Measurements from ENCODE around the gene ITPK1.

ITPK1 gene

GRCh38 chr14:93006567-93007051 lies 109.1 kb downstream of the ITPK1 start:
- no peak for ATAC-seq
- no peak for TF ChIP-seq TOX (CRISPR knock-in tag; IDR thresholded peaks at IDR 0.05; ENCODE audit: borderline replicate concordance)
- TF ChIP-seq ZFP30 (CRISPR knock-in tag; IDR thresholded peaks at IDR 0.05): no peak
- TF ChIP-seq SNAI2 (CRISPR knock-in tag; IDR thresholded peaks at IDR 0.05): no peak
- TF ChIP-seq, protein P1, sequence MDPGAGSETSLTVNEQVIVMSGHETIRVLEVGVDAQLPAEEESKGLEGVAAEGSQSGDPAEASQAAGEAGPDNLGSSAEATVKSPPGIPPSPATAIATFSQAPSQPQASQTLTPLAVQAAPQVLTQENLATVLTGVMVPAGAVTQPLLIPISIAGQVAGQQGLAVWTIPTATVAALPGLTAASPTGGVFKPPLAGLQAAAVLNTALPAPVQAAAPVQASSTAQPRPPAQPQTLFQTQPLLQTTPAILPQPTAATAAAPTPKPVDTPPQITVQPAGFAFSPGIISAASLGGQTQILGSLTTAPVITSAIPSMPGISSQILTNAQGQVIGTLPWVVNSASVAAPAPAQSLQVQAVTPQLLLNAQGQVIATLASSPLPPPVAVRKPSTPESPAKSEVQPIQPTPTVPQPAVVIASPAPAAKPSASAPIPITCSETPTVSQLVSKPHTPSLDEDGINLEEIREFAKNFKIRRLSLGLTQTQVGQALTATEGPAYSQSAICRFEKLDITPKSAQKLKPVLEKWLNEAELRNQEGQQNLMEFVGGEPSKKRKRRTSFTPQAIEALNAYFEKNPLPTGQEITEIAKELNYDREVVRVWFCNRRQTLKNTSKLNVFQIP (CRISPR knock-in tag; IDR thresholded peaks at IDR 0.05; ENCODE audit: borderline replicate concordance, low read depth): no peak
- TF ChIP-seq BACH2 (CRISPR knock-in tag; IDR thresholded peaks at IDR 0.05; ENCODE audit: borderline replicate concordance): no peak
- TF ChIP-seq TCF4 (CRISPR knock-in tag; IDR thresholded peaks at IDR 0.05; ENCODE audit: borderline replicate concordance): no peak
- TF ChIP-seq, protein P2, sequence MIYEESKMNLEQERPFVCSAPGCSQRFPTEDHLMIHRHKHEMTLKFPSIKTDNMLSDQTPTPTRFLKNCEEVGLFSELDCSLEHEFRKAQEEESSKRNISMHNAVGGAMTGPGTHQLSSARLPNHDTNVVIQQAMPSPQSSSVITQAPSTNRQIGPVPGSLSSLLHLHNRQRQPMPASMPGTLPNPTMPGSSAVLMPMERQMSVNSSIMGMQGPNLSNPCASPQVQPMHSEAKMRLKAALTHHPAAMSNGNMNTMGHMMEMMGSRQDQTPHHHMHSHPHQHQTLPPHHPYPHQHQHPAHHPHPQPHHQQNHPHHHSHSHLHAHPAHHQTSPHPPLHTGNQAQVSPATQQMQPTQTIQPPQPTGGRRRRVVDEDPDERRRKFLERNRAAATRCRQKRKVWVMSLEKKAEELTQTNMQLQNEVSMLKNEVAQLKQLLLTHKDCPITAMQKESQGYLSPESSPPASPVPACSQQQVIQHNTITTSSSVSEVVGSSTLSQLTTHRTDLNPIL (CRISPR knock-in tag; IDR thresholded peaks at IDR 0.05; ENCODE audit: low read depth): no peak
- no peak for TF ChIP-seq ESRRG (CRISPR knock-in tag; IDR thresholded peaks at IDR 0.05)
- no peak for TF ChIP-seq PPARA (CRISPR knock-in tag; IDR thresholded peaks at IDR 0.05; ENCODE audit: borderline replicate concordance)
- no peak for TF ChIP-seq ZNF565 (CRISPR knock-in tag; conservative IDR thresholded peaks at IDR 0.05; ENCODE audit: low read depth)
- no peak for TF ChIP-seq RARB (CRISPR knock-in tag; IDR thresholded peaks at IDR 0.05)
- no peak for TF ChIP-seq ZNF70 (CRISPR knock-in tag; IDR thresholded peaks at IDR 0.05)
- no peak for TF ChIP-seq ZNF8 (CRISPR knock-in tag; IDR thresholded peaks at IDR 0.05)
- no peak for TF ChIP-seq ZFP3 (CRISPR knock-in tag; IDR thresholded peaks at IDR 0.05)
- no peak for TF ChIP-seq ISL1 (CRISPR knock-in tag; IDR thresholded peaks at IDR 0.05)
- TF ChIP-seq ARNTL (CRISPR knock-in tag; IDR thresholded peaks at IDR 0.05; ENCODE audit: borderline replicate concordance, low read depth): no peak
- TF ChIP-seq, protein P3, sequence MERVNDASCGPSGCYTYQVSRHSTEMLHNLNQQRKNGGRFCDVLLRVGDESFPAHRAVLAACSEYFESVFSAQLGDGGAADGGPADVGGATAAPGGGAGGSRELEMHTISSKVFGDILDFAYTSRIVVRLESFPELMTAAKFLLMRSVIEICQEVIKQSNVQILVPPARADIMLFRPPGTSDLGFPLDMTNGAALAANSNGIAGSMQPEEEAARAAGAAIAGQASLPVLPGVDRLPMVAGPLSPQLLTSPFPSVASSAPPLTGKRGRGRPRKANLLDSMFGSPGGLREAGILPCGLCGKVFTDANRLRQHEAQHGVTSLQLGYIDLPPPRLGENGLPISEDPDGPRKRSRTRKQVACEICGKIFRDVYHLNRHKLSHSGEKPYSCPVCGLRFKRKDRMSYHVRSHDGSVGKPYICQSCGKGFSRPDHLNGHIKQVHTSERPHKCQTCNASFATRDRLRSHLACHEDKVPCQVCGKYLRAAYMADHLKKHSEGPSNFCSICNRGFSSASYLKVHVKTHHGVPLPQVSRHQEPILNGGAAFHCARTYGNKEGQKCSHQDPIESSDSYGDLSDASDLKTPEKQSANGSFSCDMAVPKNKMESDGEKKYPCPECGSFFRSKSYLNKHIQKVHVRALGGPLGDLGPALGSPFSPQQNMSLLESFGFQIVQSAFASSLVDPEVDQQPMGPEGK (CRISPR knock-in tag; IDR thresholded peaks at IDR 0.05; ENCODE audit: borderline replicate concordance): no peak
- TF ChIP-seq GLIS3 (CRISPR knock-in tag; IDR thresholded peaks at IDR 0.05): no peak
- no peak for TF ChIP-seq OSR1 (CRISPR knock-in tag; IDR thresholded peaks at IDR 0.05)

DNA sequence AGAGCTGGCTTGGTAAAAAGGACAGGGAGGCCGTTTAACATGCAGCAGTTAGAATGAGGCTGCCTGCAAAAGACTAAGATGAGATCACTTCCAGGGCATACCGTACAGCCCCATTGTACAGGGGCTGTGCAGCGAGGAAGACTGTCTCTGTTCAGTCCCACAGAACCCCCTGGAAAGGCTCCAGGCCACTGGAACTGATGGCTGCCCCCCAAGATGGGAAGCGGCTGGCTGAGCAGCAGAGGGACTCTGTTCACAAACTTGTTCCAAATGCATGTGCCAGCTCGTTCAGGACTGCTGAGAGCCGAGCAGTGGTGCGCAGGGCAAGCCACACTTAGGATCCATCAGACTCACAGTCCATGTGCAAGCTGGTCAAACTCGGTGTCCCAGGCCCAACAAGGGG lies 109.9 kb downstream of the ITPK1 start:
- ATAC-seq: no peak
- TF ChIP-seq ZNF8 (CRISPR knock-in tag; IDR thresholded peaks at IDR 0.05) (peak; percentile 81), ESRRG (CRISPR knock-in tag; IDR thresholded peaks at IDR 0.05) (no peak), ISL1 (CRISPR knock-in tag; IDR thresholded peaks at IDR 0.05) (no peak)

DNA sequence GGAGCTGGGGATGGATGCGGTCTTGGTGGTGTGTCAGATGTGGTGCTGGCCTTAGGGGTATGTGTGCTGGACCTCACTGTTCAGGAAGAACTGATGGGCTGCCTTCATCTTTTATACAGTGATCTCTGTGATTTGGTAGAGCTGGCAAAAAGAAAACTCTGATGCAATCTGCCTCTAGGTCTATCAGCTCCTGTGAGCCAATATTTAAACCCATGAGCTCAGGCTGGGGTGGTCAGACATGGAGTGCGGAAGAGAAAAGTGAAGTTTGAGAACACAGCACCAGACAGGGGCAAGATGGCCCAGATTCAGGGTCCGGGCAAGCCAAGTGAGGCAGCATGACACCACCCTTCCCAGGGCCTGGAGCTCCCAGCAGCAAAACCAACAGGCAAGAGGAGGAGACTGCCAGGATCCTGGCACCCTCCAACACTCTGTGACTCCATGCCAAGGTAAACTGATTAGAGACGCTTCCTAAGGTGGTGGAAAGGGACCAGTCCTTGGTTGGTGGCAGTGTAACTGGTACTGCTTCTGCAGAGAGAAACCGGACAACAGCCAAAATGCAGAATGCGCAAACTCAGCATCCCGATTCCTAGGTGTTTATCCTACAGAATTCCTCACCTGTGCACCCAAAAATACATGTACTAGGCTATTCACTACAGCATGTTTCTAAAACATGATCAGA lies 110.5 kb downstream of the ITPK1 start:
- TF ChIP-seq SNAI2 (CRISPR knock-in tag; IDR thresholded peaks at IDR 0.05) (no peak), ZNF8 (CRISPR knock-in tag; IDR thresholded peaks at IDR 0.05) (no peak), RARB (CRISPR knock-in tag; IDR thresholded peaks at IDR 0.05) (no peak), OSR1 (CRISPR knock-in tag; IDR thresholded peaks at IDR 0.05) (no peak), BACH2 (CRISPR knock-in tag; IDR thresholded peaks at IDR 0.05; ENCODE audit: borderline replicate concordance) (no peak), ZC3H10 (CRISPR knock-in tag; IDR thresholded peaks at IDR 0.05) (no peak), ZNF565 (CRISPR knock-in tag; conservative IDR thresholded peaks at IDR 0.05; ENCODE audit: low read depth) (no peak), ZFP3 (CRISPR knock-in tag; IDR thresholded peaks at IDR 0.05) (no peak), CSRNP3 (CRISPR knock-in tag; IDR thresholded peaks at IDR 0.05) (no peak), ZFP30 (CRISPR knock-in tag; IDR thresholded peaks at IDR 0.05) (no peak), PPARA (CRISPR knock-in tag; IDR thresholded peaks at IDR 0.05; ENCODE audit: borderline replicate concordance) (no peak), CSDC2 (CRISPR knock-in tag; IDR thresholded peaks at IDR 0.05) (no peak), ESRRG (CRISPR knock-in tag; IDR thresholded peaks at IDR 0.05) (no peak), TOX (CRISPR knock-in tag; IDR thresholded peaks at IDR 0.05; ENCODE audit: borderline replicate concordance) (no peak), TCF4 (CRISPR knock-in tag; IDR thresholded peaks at IDR 0.05; ENCODE audit: borderline replicate concordance) (no peak), GLIS3 (CRISPR knock-in tag; IDR thresholded peaks at IDR 0.05) (no peak), ISL1 (CRISPR knock-in tag; IDR thresholded peaks at IDR 0.05) (no peak)
- TF ChIP-seq, protein P3 (CRISPR knock-in tag; IDR thresholded peaks at IDR 0.05; ENCODE audit: borderline replicate concordance): no peak
- ATAC-seq: no peak
